ENCODE measurements around the gene DRAXIN.

- TF ChIP-seq HDGF (IDR thresholded peaks at IDR 0.05; ENCODE audit: borderline replicate concordance) = no peak
- TF ChIP-seq FOXA1 (IDR thresholded peaks at IDR 0.05) = no peak
- TF ChIP-seq SUZ12 (IDR thresholded peaks at IDR 0.05) = no peak
- no peak for TF ChIP-seq SP1 (IDR thresholded peaks at IDR 0.05)
- no peak for TF ChIP-seq NFRKB (IDR thresholded peaks at IDR 0.05)
- no peak for TF ChIP-seq LEF1 (IDR thresholded peaks at IDR 0.05; ENCODE audit: borderline replicate concordance)
Observed at GRCh38 chr1:11728126-11728806, 36.8 kb downstream of the DRAXIN start.
